ENCODE results near the gene ARGLU1. TPM values are rescaled to one million over a fixed set of nuclear protein-coding genes. Genes with fewer than 3 reads are reported as not detected.

The ARGLU1 gene
- total RNA-seq, 1 experiment from 2014 or later, result 96.9 TPM

DNA sequence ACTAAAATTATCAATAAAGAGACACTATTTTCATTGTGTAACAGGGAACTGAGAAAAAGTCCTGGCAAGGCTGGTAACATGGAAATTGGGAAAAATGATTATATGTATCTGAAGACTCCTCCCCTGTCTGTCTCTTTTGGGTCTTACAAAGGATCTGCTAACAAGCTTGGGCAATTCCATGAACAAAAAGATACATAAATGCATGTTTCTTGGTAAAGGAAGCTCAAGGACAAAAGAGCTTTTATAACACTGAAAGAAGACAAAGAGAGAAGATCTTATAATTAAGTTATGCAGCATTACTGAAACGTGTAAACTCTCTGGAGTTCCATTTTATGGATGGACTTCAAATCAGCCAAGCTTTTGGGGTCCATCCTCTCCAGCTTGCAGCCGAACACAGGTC is 61.7 kb downstream of the ARGLU1 start:
- no peak overlapping the region for H3K4ac ChIP-seq (ENCODE audit: low read depth, low read length)
- H3K9ac ChIP-seq (ENCODE audit: extremely low read depth, insufficient read length, low read length), result no peak overlapping the region
- H3K9me3 ChIP-seq (ENCODE audit: control insufficient read depth, low read depth, low read length), result no peaks in the 10 kb centered on the region
- Mint-ChIP-seq H3K27ac (no peak overlapping the region), H3K36me3 (ENCODE audit: insufficient read depth in 1 of 3, low read depth in 3 of 3) (peaks cover 4 to 11% (median 7%) of the 10 kb centered on the region in 3 experiments; a peak in 6 of 7 replicates), H3K9me3 (no peaks in the 10 kb centered on the region), H3K4me3 (no peak overlapping the region), H3K27me3 (ENCODE audit: low read depth) (no peaks in the 10 kb centered on the region), H3K4me1 (peaks cover 14 to 16% of the 10 kb centered on the region in 2 experiments)
- no peaks in the 10 kb centered on the region for H3K23me2 ChIP-seq (ENCODE audit: insufficient read length, low read depth, low read length, poor library complexity, severe bottlenecking)
- DNase-seq, result no peak
- no peak overlapping the region for H2BK120ac ChIP-seq (ENCODE audit: low read depth, low read length, poor library complexity, severe bottlenecking)
- TF ChIP-seq, protein P1, sequence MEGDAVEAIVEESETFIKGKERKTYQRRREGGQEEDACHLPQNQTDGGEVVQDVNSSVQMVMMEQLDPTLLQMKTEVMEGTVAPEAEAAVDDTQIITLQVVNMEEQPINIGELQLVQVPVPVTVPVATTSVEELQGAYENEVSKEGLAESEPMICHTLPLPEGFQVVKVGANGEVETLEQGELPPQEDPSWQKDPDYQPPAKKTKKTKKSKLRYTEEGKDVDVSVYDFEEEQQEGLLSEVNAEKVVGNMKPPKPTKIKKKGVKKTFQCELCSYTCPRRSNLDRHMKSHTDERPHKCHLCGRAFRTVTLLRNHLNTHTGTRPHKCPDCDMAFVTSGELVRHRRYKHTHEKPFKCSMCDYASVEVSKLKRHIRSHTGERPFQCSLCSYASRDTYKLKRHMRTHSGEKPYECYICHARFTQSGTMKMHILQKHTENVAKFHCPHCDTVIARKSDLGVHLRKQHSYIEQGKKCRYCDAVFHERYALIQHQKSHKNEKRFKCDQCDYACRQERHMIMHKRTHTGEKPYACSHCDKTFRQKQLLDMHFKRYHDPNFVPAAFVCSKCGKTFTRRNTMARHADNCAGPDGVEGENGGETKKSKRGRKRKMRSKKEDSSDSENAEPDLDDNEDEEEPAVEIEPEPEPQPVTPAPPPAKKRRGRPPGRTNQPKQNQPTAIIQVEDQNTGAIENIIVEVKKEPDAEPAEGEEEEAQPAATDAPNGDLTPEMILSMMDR (conservative IDR thresholded peaks at IDR 0.05), result no peak
- H3T11ph ChIP-seq (ENCODE audit: low read length), result no peak overlapping the region
- H3K79me1 ChIP-seq (ENCODE audit: insufficient read depth, low read depth, low read length, poor library complexity, severe bottlenecking), result no peaks in the 10 kb centered on the region
- H2BK20ac ChIP-seq (ENCODE audit: low read depth, low read length, poor library complexity, severe bottlenecking), result no peak overlapping the region
- no peaks in the 10 kb centered on the region for H3K79me2 ChIP-seq (ENCODE audit: insufficient read depth, low read length)
- no peak overlapping the region for H3K4me2 ChIP-seq (ENCODE audit: insufficient read depth, insufficient read length, low read length)
- peaks cover 3% of the 10 kb centered on the region; the same call in 1 of the 2 replicates for H3K4me1 ChIP-seq (ENCODE audit: insufficient read depth, low read length)
- H2AFZ ChIP-seq (ENCODE audit: low read length), result no peak overlapping the region
- H3K27me3 ChIP-seq (ENCODE audit: insufficient read depth, low read length), result no peaks in the 10 kb centered on the region
- H3K18ac ChIP-seq (ENCODE audit: insufficient read length, low read depth, low read length), result no peak overlapping the region
- no peak overlapping the region for H3K27ac ChIP-seq (ENCODE audit: insufficient read length, low read depth, low read length)
- no peaks in the 10 kb centered on the region for H4K20me1 ChIP-seq (ENCODE audit: control insufficient read depth, insufficient read depth, insufficient read length)
- no peak overlapping the region for H4K5ac ChIP-seq (ENCODE audit: insufficient read length, low read depth, low read length)
- no CpG with 5 or more reads among the region's 2 CpGs for WGBS (ENCODE audit: extremely low coverage, insufficient read length, low lambda C conversion rate)
- no peak overlapping the region for H2BK15ac ChIP-seq (ENCODE audit: low read depth, low read length)
- H2AK5ac ChIP-seq (ENCODE audit: insufficient read length, low read length), result no peak overlapping the region
- no peak overlapping the region for H3K23ac ChIP-seq (ENCODE audit: insufficient read length, low read depth, low read length)
- no peak overlapping the region for H2BK5ac ChIP-seq (ENCODE audit: insufficient read length, low read length)
- no peak overlapping the region for H4K91ac ChIP-seq (ENCODE audit: insufficient read length, low read depth, low read length)
- no peak overlapping the region for H3K56ac ChIP-seq (ENCODE audit: insufficient read length, low read depth, low read length)
- H4K8ac ChIP-seq (replicated peaks; ENCODE audit: insufficient read length, low read depth, low read length), result no peak overlapping the region
- H3K14ac ChIP-seq (ENCODE audit: insufficient read depth, low read length), result no peak overlapping the region
- no peak overlapping the region for H2BK12ac ChIP-seq (ENCODE audit: insufficient read length, low read depth, low read length)
